GM08714 (cell line): Measurements from ENCODE around the gene DGKI.

ENCODE experiments used
- H3K4me3 ChIP-seq: fragments of 200-500 bp; sonication (Bioruptor generic); 2 replicates; pipeline ENCODE4 v1.5.1; 2014; ENCODE audit warnings: mild to moderate bottlenecking, low read length, inconsistent platforms
- ZNF274 ChIP-seq: IDR thresholded peaks from 2 replicates; pipeline ENCODE4 v1.6.1; 2012; ENCODE audit warnings: mild to moderate bottlenecking, low read depth, low read length

The DGKI gene

DNA sequence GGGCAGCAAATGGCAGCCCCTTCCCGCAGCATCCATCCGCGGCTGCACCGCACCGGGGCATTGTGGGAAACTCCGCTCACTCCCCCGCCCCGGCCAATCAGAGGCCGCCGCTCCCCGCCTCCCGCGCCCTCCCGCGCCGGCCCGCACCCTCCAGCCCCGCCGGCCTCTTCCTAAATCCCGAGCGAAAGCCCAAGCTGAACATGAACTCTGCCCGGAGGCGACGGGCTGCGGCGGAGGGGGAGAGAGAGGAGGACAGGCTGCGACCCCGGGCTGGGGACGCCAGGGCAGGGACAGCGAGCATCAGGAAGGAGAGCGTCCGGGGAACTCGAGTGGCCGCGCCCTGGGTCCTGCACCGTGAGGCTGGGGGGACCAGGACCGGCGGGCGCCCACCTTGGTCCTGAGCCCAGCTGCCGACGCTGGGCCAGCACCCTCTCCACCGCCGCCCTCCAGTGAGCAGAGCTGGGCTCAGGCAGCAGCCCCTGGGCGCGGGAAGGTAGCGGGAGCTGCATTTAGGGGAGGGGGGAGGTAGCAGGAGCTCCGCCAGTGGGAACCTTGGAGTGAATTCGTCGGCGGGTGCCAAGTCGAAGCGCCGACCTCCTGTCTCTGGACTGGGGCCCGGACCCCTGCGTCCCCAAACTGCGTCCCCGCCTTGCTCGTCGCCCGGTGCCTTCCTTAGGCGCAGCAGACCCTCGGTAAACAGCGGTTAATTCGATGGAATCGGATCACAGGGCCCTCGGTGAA is at the start of gene DGKI:
DGKI (minus strand) TSS at position 148 of the 741 bp plus-strand sequence.
- H3K4me3 ChIP-seq: peak within 1 kb of the TSS; percentile 46
- TF ChIP-seq ZNF274: no peak

DNA sequence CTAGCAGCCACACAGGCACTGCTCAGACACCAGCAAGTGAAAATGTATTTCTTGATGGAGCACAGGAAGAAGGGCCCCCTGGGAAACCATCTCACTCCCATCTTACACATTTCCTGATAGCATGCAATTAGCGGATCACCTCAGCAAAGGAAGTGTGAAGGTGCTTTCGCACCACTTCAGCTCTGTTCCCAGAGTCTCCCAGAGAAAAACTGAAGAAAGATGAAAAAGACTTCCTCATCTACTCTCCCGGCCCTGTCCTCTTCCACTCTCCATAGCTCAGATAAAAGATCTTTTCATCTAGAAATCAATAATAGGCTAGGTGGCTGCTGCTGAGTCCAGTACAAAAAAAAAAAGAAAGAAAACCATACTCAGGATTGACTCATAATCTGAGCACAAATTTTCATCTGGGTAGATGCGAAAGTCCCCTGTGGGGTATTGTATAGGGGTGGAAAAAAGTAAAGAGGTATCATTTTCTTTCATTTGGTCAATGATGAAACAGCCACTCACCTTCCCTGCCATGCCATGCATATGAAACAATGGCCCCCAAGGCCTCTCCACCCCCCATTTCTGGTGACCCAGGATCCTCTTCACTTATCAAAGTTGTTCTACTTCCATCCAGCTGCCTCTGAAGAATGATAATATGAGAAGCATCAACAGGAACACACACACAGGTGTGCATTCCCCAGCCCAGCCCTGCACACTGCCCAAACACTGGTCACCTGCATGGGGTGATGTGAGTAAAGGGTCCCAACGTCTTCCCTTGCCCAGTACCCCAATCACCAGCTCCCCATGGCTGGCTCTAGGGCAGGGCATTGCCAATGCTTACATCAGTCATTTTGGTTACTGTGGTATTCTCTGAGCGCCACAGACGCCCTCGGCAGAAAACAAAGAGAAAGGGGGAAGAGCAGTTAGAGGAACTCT is 48.8 kb upstream of the DGKI start:
- no peak overlapping the region; the same call in 1 of the 2 replicates for H3K4me3 ChIP-seq
- no peak for TF ChIP-seq ZNF274

- H3K4me3 ChIP-seq: no peak overlapping the region
- no peak for TF ChIP-seq ZNF274
Observed at GRCh38 chr7:137893143-137893742, 46.5 kb upstream of the DGKI start.

DNA sequence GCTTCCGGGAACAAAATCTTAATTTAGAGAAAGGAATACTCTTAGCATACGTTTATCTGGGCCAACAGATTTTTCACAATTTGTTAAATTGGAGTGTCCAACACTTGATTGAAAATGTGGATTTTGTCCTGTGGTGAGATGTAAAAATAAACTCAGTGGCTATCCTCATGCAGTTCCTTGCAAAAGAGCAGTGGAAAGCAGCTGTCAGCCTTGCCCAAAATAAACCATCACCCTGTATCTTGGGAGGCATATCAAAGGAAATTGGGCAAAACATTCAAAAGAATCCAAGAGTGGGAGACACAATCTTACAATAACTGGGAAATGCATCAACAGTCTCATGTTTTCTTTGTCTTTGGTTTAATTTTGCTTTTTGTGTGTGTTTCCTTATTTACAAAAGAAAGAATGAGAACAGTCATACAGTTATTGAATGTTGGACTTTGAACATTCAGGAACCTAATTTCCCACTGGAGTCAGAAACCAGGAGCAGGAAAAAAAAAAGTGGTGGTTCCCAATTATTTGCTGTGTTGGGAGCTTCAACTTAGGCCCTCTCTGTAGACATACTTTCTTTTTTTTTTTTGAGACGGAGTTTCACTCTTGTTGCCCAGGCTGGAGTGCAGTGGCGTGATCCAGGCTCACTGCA is 44.4 kb upstream of the DGKI start:
- no peak for TF ChIP-seq ZNF274
- H3K4me3 ChIP-seq: no peak overlapping the region

DNA sequence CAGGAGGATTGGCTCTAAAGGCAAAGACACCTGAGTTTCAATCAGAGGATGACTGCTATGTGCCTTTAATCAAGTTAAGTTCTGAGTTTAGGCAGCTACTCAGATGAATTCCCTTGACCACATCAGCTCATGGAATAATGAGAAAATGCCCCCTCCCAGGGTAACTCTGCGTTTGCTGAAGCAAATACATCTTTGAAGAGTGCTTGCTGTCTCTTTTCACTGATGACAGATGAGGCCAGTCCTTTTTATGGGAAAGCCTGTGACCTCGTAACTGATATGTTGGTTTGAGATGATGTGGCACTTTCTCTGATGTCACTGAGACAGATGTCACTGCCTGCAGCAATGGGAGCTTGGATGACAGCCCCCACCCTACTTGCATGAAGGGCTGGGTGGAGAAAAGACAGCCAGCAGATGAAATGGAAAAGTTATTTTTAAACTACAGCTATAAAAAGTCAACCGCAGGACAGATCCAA is 43.7 kb upstream of the DGKI start:
- no peak for TF ChIP-seq ZNF274
- H3K4me3 ChIP-seq: no peak overlapping the region

DNA sequence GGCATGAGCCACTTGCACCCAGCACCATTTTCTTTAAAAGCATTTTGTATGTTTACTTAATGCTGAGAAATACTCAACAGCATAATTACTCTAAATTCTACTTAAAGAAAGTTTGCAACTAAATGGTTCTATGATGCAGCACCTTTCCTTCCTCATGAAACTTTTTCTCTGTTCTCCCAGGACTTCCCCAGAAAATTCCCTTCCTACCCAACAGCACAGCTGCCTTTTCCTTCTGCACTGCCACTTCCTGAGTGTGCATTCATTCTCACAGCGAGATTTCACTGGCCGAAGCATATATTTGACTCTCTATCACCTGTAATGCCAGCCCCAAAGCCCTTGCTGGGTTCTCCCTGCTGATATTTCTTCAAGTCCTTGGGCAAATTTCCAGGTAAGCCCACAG is 41.5 kb upstream of the DGKI start:
- no peak for TF ChIP-seq ZNF274
- H3K4me3 ChIP-seq: no peak overlapping the region

- H3K4me3 ChIP-seq: no peak overlapping the region
- TF ChIP-seq ZNF274: no peak
Observed at GRCh38 chr7:137886746-137887145, 40.0 kb upstream of the DGKI start.

DNA sequence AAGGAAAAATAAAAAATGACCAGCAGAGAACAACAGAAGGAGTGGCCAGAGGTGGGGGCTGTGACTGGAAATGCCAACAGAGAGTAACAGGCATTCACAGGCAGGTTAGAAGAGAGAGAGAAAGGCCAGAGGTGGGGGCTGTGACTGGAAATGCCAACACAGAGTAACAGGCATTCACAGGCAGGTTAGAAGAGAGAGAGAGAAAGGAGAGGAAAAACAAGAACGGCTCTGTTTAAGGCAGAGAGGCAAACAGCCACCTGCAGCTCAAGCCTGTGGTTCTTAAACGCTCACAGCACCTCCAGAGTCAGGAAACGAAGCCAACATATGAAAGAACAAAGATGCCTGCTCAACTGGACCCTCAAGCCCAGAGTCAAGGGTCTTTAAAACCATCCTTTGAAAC is 39.5 kb upstream of the DGKI start:
- H3K4me3 ChIP-seq: no peak overlapping the region
- no peak for TF ChIP-seq ZNF274

DNA sequence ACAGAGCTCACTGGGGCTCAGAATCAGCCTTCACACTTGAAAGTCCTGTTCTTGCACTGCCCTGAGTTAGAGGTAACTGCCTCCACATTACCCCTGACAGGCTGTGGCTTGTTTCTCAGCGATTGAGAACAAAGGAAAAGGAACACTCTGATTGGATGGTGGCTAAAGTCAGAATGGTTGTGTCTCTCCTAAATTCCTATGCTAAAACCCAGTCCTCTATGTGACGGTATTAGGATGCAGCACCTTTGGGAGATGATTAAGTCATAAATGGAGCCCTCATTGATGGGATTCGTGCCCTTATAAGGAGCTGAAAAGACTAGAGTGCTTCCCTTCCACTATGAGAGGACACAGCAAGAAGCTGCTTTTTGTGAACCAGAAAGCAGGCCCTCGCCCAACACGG is 38.9 kb upstream of the DGKI start:
- TF ChIP-seq ZNF274: no peak
- no peak overlapping the region for H3K4me3 ChIP-seq

DNA sequence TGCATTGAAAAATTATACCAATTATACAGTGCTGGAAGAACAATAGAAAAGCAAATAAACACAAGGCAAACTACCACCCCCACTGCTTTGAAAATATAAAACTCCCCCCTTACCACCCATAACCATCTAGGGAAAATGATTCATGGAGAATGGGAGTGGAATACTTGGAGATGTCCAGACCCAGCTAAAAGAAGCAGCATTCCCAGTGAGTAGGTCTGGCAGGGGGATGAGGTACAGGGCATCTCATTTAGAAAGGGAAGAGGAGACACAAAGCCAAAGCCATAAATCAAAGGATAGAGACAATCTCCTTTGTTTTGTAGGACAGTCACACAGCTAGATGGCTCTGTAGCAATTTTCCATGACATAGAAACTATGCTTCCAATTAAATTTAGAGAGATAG is 36.0 kb upstream of the DGKI start:
- TF ChIP-seq ZNF274: no peak
- H3K4me3 ChIP-seq: no peak overlapping the region

- no peak for TF ChIP-seq ZNF274
- H3K4me3 ChIP-seq: no peak overlapping the region
Observed at GRCh38 chr7:137882261-137882668, 35.5 kb upstream of the DGKI start.

DNA sequence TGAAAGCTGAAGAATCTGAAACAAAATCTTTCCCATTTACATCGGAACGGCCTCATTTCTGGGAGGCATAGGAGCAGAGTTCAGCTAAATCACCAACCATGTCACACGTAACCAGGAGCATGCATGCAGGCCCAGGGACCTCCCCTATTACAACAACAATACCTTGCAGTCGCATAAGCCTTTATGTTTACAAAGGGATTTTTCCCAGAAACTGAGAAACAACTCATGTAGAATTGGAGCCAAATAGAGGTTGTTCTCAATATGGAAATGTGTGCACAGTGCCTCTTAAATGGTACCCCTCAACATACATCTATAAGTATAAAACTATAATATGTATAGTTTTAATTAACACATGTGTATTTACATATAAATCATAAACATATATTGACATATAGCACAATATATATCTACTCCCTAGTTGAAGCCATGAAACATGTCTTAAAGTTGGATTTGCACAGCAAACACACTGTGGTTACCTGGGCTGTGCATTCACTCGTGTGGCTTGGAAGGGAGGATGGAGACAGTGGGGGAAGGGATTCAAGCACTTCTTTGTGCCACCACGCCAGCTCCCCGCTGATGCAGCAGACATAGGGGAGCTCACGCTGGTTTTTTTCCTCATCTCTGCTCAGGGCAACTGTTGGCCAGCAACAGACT is 35.0 kb upstream of the DGKI start:
- no peak for TF ChIP-seq ZNF274
- H3K4me3 ChIP-seq: no peak overlapping the region

GRCh38 chr7:137880432-137880831 is 33.7 kb upstream of the DGKI start:
- H3K4me3 ChIP-seq: no peak overlapping the region
- TF ChIP-seq ZNF274: no peak
